ENCODE results near the gene YIF1A. TPM values are rescaled to one million over a fixed set of nuclear protein-coding genes. Genes with fewer than 3 reads are reported as not detected.

YIF1A gene
- total RNA-seq, 1 experiment from 2014 or later = 245 TPM

GRCh38 chr11:66239511-66239910 lies 49.4 kb downstream of the YIF1A start:
- no peaks in the 10 kb centered on the region for H3K27me3 ChIP-seq (replicated peaks)
- no peak overlapping the region for H3K27ac ChIP-seq
- no peaks in the 10 kb centered on the region for H3K4me1 ChIP-seq (replicated peaks)
- DNase-seq (ENCODE audit: low read depth in 1 of 2, low spot score in 2 of 2) = no peak
- H3K4me3 ChIP-seq = no peak overlapping the region
- peaks cover 2% of the 10 kb centered on the region; the same call in 1 of the 2 replicates for H3K9me3 ChIP-seq (replicated peaks)
- H3K36me3 ChIP-seq = peaks cover 93% of the 10 kb centered on the region

DNA sequence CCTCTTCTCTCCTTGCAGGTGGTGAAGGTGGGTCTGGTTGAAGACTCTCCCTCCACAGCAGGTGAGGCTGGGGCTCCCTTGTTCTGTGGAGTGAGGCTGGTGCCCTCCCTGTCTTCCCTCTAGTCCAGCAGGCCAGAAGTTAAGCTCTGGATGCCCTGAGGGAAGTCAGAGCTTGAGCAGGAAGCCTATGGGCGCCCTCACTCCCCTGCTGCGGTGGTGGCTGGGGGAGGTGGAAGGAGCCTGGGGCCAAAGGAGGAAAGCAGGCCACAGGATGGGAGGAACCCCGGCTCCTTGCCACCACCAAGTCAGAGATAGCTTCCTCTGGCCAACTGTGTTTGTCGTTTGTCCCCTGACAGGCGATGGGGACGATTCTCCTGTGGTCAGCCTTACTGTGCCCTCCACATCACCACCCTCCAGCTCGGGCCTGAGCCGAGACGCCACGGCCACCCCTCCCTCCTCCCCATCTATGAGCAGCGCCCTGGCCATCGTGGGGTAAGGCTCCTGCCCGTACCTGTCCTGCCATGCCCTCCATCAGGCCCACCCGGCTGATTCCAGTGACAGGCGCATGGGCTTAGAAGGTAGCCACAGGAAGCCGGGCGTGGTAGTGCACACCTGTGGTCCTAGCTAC lies 50.0 kb downstream of the YIF1A start:
- DNase-seq (ENCODE audit: low read depth in 1 of 2, low spot score in 2 of 2) = no peak
- no peaks in the 10 kb centered on the region for H3K27me3 ChIP-seq (replicated peaks)
- peaks cover 2% of the 10 kb centered on the region; the same call in 1 of the 2 replicates for H3K9me3 ChIP-seq (replicated peaks)
- no peak overlapping the region for H3K4me3 ChIP-seq
- peaks cover 93% of the 10 kb centered on the region for H3K36me3 ChIP-seq
- no peaks in the 10 kb centered on the region for H3K4me1 ChIP-seq (replicated peaks)
- no peak overlapping the region for H3K27ac ChIP-seq

DNA sequence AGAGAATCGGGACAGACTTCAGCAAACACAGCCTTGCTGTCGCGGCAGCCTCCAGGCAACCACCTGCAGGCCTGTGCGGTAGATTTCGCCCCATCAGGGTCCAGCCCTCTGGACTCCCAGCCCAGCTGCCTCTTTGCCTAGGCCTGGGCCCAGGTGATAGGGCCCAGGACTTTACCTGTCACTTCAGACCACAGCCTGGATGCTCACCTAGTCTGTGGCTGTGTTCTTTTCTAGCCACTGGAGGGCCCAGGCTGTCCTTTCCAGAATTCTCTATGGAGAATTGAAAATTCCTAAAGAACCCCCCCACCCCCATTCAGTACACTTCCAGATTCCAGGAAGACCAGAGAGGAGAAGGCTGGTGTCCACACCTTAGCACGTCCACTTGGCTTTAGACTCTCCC lies 51.1 kb downstream of the YIF1A start:
- Histone ChIP-seq H3K27me3 (replicated peaks) (no peaks in the 10 kb centered on the region), H3K9me3 (replicated peaks) (peaks cover 2% of the 10 kb centered on the region; the same call in 1 of the 2 replicates), H3K27ac (no peak overlapping the region), H3K4me3 (no peak overlapping the region), H3K4me1 (replicated peaks) (no peaks in the 10 kb centered on the region), H3K36me3 (peaks cover 94% of the 10 kb centered on the region)
- no peak for DNase-seq (ENCODE audit: low read depth in 1 of 2, low spot score in 2 of 2)

DNA sequence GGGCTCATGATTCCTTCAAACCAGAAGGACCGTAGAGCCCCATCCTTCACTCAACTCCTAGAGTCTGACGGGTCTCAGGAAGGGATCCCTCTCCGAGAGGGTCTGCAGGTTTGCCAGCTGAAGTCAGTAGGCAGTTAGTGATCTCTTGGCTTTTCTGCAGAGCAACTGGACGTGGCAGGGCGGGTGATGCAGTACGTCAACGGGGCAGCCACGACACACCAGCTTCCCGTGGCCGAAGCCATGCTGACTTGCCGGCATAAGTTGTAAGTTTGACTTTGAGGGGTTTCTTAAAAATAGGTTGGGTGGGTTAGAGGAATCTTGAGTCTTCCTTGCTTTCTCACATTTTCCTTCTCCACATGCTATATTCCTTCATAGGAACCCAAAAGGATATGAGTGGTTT lies 53.8 kb downstream of the YIF1A start:
- Histone ChIP-seq H3K27ac (no peak overlapping the region), H3K4me1 (replicated peaks) (no peaks in the 10 kb centered on the region), H3K9me3 (replicated peaks) (no peaks in the 10 kb centered on the region), H3K4me3 (no peak overlapping the region), H3K27me3 (replicated peaks) (no peaks in the 10 kb centered on the region), H3K36me3 (peaks cover 94% of the 10 kb centered on the region)
- no peak for DNase-seq (ENCODE audit: low read depth in 1 of 2, low spot score in 2 of 2)

Other genes starting within 250 kb of the YIF1A start
- gene GAL3ST3, start 240.0 kb downstream of the YIF1A start, total RNA-seq (2014; rRNA removed; shearing (Covaris generic)) = not detected in 2 replicates
- 334 and 353 TPM in 2 replicates for gene SF3B2, start 236.8 kb downstream of the YIF1A start, total RNA-seq (2014; rRNA removed; shearing (Covaris generic))
- 28.5 and 37.1 TPM in 2 replicates for gene PACS1, start 218.9 kb downstream of the YIF1A start, total RNA-seq (2014; rRNA removed; shearing (Covaris generic))
- gene KLC2, start 31.4 kb downstream of the YIF1A start, total RNA-seq (2014; rRNA removed; shearing (Covaris generic)) = 54.1 and 92.6 TPM in 2 replicates
- 290 and 334 TPM in 2 replicates for gene RAB1B, start 20.5 kb downstream of the YIF1A start, total RNA-seq (2014; rRNA removed; shearing (Covaris generic))
- gene CNIH2, start 11.0 kb downstream of the YIF1A start, total RNA-seq (2014; rRNA removed; shearing (Covaris generic)) = 2.8 and 6.2 TPM in 2 replicates
- 0.60 and 0.61 TPM in 2 replicates for gene TMEM151A, start 2.8 kb upstream of the YIF1A start, total RNA-seq (2014; rRNA removed; shearing (Covaris generic))
- 576 and 629 TPM in 2 replicates for gene CD248, start 27.9 kb upstream of the YIF1A start, total RNA-seq (2014; rRNA removed; shearing (Covaris generic))
- 44.9 and 58.0 TPM in 2 replicates for gene RIN1, start 47.3 kb upstream of the YIF1A start, total RNA-seq (2014; rRNA removed; shearing (Covaris generic))
- 170 and 189 TPM in 2 replicates for gene BRMS1, start 56.0 kb upstream of the YIF1A start, total RNA-seq (2014; rRNA removed; shearing (Covaris generic))
- 44.1 and 46.5 TPM in 2 replicates for gene B4GAT1, start 58.5 kb upstream of the YIF1A start, total RNA-seq (2014; rRNA removed; shearing (Covaris generic))
- gene SLC29A2, start 82.6 kb upstream of the YIF1A start, total RNA-seq (2014; rRNA removed; shearing (Covaris generic)) = not detected in 2 replicates
- 1.3 and 2.2 TPM in 2 replicates for gene NPAS4, start 131.9 kb upstream of the YIF1A start, total RNA-seq (2014; rRNA removed; shearing (Covaris generic))
- 186 and 201 TPM in 2 replicates for gene MRPL11, start 149.7 kb upstream of the YIF1A start, total RNA-seq (2014; rRNA removed; shearing (Covaris generic))
- gene PELI3, start 177.8 kb upstream of the YIF1A start, total RNA-seq (2014; rRNA removed; shearing (Covaris generic)) = 7.0 and 11.1 TPM in 2 replicates
- 140 and 146 TPM in 2 replicates for gene DPP3, start 191.3 kb upstream of the YIF1A start, total RNA-seq (2014; rRNA removed; shearing (Covaris generic))
- gene BBS1, start 221.5 kb upstream of the YIF1A start, total RNA-seq (2014; rRNA removed; shearing (Covaris generic)) = 28.7 and 38.8 TPM in 2 replicates